Measurements from ENCODE around the gene DCLRE1C.
A peak's percentile ranks its signal among the peaks of the same experiment; 100 is the strongest.
"Not testable (repeated sequence)": the region's sequence is repeated elsewhere in the genome, so short reads cannot be mapped to it uniquely, and the experiment has no call there.

The DCLRE1C gene

DNA sequence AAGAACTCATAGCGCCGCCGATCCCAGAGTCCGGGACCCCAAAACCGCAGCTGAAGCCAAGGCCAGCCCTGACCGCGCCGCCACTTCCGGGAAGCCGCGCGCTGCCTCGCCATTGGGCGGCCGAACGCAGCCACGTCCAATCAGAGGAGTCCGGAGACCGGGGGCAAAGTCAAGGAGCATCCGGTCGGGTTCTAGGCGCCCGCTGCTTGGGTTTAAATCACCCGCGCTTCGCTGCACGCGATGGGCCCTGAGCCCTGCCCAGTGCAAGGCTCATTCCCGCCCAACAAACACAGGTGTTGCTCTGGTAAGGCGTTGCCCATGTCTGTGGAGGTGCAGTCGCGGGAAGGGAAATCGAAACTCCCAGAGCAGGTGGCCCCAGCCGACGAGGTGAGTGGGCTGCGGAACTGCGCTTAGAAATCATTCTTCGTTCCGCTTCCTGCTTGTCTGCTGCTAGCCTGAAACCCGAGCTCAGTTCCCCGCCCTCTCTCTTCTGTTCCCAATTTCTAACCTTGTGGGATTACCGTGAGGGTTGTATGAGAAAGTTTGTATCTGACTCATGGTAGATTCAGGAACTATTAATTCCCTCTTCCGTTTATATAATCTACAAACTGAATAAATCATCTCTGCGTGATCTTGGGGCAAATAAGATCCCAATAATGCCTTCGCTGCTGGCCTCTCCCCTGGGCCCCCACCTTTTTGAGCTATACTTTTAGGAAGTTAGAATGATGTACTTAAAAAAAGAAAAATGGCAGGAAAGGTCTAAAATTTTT, at the start of gene DCLRE1C:
TSS of gene DCLRE1C (minus strand) at position 96 of the 770 bp plus-strand sequence. CDS start at position 10, 86 bp downstream.
- DNase-seq (ENCODE audit: low read depth in 1 of 2, low spot score in 1 of 2) = peak; percentile 65 to 72

DNA sequence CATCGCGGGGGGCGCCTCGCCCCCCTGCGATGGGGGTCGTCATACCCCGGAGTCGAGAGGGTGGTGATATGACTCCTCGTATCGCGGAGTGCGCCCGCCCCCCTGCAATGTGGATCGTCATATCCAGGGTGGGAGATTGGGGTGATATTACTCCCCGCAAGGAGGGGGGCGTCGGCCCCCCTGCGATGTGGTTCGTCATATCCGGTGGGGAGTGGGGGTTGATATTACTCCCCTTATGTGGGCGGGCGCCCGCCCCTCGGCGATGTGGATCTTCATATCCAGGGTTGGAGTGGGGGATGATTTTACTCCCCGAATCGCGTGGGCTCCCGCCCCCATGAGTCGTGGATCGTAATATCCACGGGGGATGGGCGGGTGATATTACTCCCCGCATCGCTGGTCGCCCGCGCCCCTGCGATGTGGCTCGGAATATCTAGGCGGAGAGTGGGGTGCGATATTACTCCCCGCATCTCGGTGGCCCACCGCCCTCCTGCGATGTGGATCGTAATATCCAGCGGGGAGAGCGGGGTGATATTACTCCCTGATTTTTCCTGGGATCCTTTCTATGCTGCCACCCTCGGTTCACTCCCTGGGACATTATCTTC, 42.2 kb upstream of the DCLRE1C start:
- no peak for DNase-seq (ENCODE audit: low read depth in 1 of 2, low spot score in 1 of 2)

DNA sequence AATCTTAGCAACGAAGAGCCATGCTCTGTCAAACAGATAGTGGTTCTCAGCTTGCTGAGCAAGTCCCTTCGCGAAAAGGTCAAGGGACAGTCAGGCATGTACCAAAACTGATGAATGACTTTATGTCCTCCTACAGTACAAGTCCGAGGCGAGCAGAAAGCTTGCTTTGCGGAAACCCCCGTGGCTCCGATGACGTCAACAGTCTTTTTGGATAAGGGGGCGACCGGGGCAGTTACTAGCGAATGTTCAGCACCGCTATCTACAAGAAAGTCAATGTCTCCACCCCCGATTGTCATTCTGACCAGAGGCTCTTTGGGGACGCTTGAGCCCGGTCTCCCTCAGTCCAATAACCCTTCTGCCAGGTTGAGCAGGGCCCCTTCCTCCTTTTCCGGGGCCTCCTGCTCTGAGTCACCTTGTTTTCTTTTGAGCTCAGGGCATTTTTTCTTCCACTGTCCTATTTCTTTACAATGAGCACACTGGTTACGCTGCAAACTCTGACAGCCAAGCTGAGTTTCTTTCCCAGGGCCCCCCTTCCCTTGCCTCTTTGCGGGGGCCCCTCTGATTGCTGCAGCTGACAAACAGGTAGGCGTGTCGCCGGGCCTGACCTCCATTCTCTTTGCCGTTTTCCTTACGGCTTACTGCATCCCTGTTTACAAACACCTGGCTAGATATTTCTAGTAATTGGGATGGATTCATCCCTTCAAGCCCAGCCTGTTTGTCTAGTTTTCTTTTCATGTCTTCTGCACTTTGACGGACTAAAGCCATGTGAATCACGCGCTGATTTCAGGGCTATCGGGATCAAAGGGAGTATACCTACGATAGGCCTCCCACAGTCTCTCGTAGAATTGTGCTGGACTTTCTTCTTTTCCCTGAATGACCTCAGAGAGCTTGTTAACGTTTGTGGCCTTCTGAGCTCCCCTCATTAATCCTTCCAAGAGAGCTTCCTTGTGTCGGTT, 39.9 kb upstream of the DCLRE1C start:
- DNase-seq (ENCODE audit: low read depth in 1 of 2, low spot score in 1 of 2) = not testable (repeated sequence)

DNA sequence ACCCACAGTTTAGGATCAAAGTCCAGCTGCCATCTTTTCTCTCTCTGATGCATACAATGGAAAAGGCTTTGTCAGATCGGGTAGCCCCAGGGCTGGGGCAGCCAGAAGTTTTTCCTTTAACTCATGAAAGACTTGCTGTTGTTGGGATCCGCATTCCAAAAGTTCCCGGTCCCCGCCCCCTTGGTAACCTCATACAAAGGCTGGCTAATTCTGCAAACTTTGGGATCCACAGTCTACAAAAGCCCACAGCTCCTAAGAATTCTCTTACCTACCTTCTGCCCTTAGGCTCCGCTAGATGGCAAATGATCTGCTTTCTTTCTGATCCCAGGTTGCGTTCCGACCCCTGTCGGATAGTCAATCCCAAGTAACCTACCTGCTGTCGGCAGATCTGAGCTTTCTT, 38.4 kb upstream of the DCLRE1C start:
- DNase-seq (ENCODE audit: low read depth in 1 of 2, low spot score in 1 of 2) = not testable (repeated sequence)

DNA sequence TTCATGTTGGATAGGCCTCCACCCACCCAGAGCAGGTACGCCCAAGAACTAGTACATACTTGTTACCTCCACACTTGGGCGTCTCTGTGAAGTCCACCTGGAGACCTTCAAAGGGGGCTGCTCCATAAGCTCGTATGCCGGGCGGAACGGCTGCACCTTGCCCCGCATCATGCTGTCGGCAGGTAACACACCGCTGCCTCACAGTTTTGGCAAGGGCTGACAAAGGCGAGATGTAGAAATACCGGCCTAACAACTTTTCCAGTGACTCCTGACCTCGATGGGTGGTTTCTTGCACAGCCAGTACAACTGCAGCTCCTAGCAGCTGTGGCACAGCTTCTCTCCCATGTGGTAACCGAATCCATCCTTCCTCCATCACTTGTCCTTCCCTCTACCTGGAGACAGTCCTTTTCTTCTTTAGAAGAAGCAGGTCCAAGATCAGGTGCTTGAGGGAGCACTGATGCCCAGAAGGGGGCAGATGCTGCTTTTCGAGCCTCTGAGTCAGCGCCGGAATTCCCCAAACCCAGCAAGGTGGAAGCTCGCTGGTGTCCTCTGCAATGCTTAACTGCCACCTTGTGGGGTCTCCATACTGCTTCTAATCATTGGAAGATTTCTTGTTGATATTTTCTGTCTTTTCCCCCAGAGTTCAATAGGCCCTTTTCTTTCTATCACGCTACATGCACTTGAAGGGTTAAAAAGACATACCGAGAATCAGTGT, 37.3 kb upstream of the DCLRE1C start:
- DNase-seq (ENCODE audit: low read depth in 1 of 2, low spot score in 1 of 2) = peak in 1 of 2 donors; percentile 51

DNA sequence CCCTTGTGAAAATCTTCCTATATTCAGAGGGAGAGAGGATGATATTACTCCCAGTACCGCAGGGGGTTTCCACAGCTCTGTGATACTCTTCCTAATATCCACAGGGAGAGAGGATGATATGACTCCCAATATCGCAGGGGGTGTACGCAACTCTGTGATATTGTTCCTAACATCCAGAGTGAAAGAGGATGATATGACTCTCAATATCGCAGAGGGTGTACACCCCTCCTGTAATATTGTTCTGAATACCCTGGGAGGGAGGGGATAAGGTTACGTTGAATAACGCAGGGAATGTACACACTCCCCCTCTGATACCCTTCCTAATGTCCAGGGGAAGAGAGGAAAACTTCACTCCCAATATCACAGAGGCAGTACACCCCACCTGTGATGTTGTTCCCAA, 35.7 kb upstream of the DCLRE1C start:
- DNase-seq (ENCODE audit: low read depth in 1 of 2, low spot score in 1 of 2) = not testable (repeated sequence)

DNA sequence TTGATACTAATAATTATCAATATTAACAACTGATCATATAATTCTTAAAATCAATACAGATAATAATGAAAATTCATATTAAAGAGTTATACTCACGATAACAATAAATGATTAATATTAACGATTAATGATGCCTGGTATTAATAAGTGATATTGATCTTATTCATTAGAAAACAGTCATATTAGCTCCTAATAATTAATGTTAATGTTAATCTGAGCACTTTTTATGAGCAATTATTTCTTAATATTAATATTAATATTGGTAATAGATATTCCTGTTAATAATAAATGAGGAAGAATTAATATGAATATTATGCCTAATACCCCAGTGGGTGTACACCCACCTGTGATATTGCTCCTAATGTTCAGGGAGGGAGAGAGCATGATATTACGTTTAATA, 28.8 kb upstream of the DCLRE1C start:
- no peak for DNase-seq (ENCODE audit: low read depth in 1 of 2, low spot score in 1 of 2)

DNA sequence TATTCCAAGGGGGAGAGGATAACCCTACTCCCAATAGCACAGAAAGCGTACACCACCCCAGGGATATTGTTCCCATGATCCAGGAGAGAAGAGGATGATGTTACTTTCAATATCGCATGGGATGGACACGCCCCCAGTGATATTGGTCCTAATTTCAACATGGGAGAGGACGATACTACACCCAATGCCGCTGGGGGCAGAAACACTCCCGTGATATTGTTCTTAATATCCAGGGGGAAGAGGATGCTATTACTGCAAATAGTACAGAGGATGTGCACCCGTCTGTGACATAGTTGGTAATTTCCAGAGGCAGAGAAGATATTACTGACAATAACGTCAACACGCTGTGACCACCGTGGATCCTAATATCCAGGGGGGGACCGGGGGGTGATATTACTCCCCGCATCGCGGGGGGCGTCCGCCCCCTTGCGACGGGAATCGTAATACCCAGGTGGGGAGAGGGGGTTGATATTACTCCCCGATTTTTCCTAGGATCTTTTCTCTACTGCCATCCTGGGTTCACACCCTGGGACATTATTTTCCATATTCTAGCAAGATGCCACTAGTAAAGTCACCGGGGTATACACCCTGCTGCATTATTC, 21.9 kb upstream of the DCLRE1C start:
- no peak for DNase-seq (ENCODE audit: low read depth in 1 of 2, low spot score in 1 of 2)

DNA sequence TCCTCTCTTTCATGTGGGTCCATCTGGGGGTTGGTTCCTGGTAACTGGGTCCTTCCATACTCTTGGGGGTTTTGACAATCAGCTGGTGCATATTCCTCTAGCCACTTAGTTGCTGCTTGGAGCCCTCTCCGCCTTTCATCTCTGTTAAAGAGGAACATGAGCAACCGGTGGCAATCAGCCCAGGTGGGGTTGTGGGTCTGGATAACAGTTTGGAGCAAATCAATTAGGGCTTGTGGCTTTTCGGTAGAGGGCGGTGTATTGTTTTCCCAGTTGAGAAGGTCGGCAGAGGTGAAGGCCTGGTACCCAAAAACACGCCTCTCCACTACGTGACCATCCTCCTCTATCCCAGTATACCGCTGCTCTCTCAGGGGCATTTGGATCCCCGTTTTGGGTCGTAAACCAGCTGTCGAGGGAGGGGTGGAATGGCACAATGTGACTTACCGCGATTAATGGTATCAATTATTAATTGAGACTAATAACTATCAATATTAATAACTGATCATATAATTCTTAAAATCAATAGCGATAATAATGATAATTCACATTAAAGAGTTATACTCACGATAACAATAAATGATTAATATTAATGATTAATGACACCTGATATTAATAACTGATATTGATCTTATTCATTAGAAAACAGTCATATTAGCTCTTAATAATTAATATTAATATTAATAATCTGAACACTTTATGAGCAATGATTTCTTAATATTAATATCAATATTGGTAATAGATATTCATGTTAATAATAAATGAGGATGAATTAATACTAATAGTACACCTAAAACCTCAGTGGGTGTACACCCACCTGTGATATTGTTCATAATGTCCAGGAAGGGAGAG, 20.5 kb upstream of the DCLRE1C start:
- DNase-seq (ENCODE audit: low read depth in 1 of 2, low spot score in 1 of 2) = not testable (repeated sequence)

DNA sequence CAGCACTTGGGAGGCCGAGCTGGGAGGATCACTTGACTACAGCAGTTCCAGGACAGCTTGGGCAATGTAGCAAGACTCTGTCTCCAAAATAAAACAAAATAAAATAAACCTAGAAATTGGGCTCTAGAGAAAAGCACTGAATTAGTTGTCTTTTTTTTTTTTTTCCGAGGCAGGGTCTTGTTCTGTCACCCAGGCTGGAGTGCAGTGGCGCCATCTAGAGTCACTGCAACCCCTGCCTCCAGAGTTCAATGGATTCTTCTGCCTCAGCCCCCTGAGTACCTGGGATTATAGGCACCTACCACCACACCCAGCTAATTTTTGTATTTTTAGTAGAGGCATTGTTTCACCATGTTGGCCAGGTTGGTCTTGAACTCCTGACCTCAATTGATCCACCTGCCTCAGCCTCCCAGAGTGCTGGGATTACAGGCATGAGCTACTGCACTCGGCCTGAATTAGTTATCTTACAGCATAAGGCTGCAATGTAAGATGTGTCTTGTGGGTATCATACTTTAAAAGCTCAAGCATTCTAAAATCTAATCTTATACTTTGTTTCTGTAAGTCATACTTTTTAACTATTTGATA, 18.1 kb upstream of the DCLRE1C start:
- DNase-seq (ENCODE audit: low read depth in 1 of 2, low spot score in 1 of 2) = peak in 1 of 2 donors; percentile 37

DNA sequence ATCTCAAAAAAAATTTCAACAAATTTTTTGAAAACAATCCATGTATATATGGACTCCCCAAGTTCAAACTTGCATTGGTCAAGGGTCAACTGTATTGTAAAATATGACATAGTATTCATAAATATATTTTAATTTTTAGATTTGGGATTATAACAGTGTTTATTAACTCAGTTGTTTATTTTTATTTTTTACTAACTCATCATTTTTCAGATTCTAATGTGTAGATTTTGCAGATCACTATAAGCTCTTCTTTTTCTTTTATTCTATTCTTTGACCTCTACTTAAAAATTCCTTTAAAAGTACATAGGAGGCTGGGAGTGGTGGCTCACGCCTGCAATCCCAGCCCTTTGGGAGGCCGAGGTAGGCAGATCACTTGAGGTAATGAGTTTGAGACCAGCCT, 14.0 kb upstream of the DCLRE1C start:
- DNase-seq (ENCODE audit: low read depth in 1 of 2, low spot score in 1 of 2) = no peak

DNA sequence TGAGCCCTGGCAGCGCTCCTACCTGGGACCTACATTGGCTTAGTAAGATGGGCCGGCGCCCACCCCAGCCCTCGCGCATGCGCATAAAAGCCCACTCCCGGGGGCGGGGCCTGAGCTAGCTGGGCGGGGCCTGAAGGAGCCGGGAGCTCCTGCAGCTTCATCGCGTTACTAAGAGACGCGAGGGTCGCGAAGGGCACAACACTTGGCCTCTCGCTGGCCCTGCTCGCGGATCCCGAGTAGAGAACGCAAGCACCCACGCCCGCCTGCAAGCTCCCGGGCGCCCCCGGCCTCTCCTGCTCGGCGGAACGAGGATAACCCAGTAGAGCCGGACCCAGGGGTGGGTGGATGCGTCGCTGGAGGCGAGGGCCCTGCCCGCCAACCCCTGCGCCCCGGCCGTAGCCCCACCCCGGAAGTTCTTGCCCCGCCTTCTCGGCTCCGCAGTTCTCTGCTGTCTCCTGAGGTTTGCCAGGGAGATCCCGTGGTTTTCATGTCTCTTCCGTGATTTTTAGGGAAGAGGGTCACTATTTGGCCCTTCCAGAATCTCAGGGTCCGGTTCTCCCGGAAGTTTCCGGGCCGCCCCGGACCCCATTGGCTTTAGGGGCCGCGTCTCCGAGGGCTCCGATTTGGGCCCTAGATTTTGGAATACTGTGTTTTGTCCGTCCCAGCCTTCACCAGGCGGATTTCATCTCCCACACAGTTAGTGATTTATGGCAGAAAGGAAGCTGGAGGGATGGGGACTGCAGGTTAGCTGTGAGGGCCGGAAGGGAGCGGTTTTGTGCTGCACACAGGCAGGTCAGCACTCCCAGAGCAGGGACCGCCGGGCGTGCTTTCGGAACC, 5.5 kb upstream of the DCLRE1C start, which contains the start of gene MEIG1:
TSS of gene MEIG1 (plus strand) at position 168 of the 837 bp plus-strand sequence. CDS start 7,081 bp downstream, outside the sequence.
- DNase-seq (ENCODE audit: low read depth in 1 of 2, low spot score in 1 of 2) = peak; percentile 87 to 97

DNA sequence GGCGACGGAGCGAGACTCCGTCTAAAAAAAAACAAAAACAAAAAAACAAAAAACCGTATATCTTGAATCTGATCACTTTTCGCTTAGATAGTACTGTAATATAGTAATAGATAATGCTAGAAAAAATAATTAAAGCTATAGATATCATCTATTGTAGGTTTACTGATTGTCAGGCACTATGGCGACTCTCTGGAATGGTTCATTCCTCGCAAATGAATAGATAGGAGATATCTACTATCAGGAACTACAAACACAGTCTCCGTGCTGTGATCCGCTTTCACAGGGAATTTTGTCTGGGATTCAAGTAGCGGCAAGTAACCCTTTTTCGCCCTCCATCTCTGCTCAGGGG, 5.0 kb upstream of the DCLRE1C start:
- DNase-seq (ENCODE audit: low read depth in 1 of 2, low spot score in 1 of 2) = no peak

DNA sequence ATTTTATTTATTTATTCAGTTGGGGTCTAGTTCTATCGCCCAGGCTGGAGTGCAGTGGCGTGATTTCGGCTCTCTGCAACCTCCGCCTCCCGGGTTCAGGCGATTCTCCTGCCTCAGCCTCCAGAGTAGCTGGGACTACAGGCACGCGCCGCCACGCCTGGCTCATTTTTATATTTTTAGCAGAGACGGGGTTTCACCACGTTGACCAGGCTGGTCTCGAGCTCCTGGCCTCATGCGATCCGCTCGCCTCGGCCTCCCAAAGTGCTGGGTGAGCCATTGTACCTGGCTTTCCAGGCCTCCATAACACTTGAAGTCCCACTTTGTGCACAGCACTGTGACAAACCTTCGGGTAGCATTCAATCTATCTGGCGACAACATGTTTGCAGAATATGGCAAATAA, 1.0 kb upstream of the DCLRE1C start:
- no peak for DNase-seq (ENCODE audit: low read depth in 1 of 2, low spot score in 1 of 2)

DNA sequence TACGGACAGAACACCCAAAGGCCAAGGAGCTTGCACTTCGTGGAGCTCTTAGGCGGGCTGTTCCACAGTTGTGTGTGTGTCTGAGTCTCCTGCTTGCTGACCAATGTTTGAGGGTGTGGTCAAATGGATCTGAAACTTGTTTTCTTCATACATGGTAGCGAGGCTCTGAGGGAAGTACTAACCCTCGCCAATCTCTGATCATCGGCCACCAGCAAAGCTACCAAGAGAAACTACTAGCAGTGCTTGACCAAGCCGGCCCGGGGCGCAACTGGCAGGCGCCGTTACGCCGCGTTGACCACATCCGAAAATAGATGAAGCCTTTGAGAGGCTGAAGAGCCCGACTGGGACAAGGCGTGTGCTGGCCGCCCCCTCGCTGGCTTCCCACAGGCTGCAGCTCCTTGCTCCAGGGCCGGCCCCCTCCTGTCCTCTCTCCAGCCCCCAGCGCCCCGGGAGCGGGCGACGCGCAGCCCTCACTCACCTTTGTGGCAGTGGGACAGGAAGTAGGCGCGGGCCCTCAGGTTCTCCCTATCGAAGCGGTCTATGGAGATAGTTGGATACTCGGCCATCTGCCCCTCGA, 384 bp downstream of the DCLRE1C start:
- no peak for DNase-seq (ENCODE audit: low read depth in 1 of 2, low spot score in 1 of 2)

DNA sequence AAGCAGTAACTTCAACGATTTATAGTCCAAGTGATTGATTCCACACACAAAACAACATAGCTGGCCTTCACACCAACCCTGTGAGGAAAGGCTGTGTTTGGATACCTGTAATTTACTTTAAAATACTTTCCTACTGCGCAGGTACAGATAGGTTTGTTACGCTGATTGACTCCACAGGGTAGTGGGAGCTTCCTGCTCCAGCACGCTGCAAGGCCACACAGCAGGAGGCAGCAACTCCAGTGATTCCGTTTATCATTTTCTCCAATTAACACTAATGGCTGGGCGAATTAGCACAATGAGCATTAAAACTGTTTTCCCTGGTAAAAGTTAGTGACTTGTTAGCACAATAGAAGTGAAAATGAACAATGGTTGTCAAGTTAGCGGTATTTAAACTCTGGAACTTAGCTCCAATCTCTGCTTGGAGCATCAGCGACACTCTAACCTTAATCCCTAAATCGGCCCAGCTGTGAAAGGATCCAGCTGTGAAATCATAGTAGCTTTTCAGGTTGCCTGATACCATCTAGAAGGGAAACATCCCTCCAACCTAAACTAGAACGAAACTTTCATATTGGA, 959 bp downstream of the DCLRE1C start:
- DNase-seq (ENCODE audit: low read depth in 1 of 2, low spot score in 1 of 2) = no peak

DNA sequence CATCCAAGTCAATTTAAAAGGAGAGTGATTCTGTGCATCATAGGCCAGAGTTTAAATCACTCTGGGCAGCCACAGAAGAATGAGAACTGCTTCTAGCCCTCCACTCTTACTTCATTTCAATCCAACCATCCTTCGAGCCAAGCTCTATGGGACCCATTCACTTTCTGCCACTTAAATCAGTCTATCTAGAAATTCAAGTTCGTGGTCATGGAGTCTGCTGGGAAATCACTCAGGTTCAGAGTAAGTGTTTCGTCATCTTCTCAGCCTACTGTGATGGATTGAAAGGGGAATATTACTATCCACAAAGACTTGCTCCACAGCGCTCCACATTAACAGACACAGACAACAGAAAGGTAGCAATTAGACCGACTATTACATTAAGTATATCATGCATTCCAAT, 4.6 kb downstream of the DCLRE1C start:
- no peak for DNase-seq (ENCODE audit: low read depth in 1 of 2, low spot score in 1 of 2)

DNA sequence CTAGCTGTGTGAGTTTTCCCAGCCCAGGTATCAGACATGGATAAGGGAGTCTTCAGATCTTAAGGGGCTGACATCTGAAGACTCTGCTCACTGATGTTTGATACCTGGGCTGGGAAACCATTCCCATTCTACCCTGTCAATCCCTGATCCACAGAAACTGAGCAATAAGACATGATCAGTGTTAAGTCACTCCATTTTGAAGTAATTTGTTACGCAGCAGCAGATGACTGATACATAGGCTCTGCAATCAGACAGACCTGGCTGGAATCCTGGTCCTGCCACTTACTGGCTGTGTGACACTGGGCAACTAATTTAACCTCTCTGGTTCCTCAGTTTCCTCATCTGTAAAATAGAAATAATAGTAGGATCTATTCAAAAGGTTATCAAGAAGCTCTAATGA, 6.6 kb downstream of the DCLRE1C start:
- no peak for DNase-seq (ENCODE audit: low read depth in 1 of 2, low spot score in 1 of 2)
